Calu3 (cell line): ENCODE data around the gene PRRG3. TPM values are rescaled to one million over a fixed set of nuclear protein-coding genes. Genes with fewer than 3 reads are reported as not detected.

Experiments used
- BruUV-seq: library from RNA; stranded (reverse); fragments of 400-500 nt; replicated peaks from 2 replicates; lab custom pipeline; 2021; lab: Mats Ljungman, UMichigan
- CTCF ChIA-PET: fragments of 300-600 bp; sonication (Branson Sonifier 250); formaldehyde crosslinking; loops from one replicate; lab custom pipeline; 2022; ENCODE audit warnings: antibody characterized with exemption; lab: Charles Lee
- DNase-seq: peaks from one replicate; pipeline ENCODE4 v3.0.0; 2022
- H3K27ac Mint-ChIP-seq: one replicate; pipeline ENCODE4 v1.8.0; 2022; ENCODE audit warnings: mixed read lengths; ENCODE audit not compliant: unreplicated experiment
- H3K27me3 Mint-ChIP-seq: one replicate; pipeline ENCODE4 v1.8.0; 2022; ENCODE audit warnings: mixed read lengths; ENCODE audit not compliant: unreplicated experiment
- H3K36me3 Mint-ChIP-seq: one replicate; pipeline ENCODE4 v1.8.0; 2022; ENCODE audit warnings: mild to moderate bottlenecking, moderate library complexity, mixed read lengths; ENCODE audit not compliant: insufficient read depth, unreplicated experiment
- H3K4me1 Mint-ChIP-seq: one replicate; pipeline ENCODE4 v1.8.0; 2022; ENCODE audit warnings: mild to moderate bottlenecking, low read depth, mixed read lengths; ENCODE audit not compliant: unreplicated experiment
- H3K4me3 Mint-ChIP-seq: one replicate; pipeline ENCODE4 v1.8.0; 2022; ENCODE audit warnings: mild to moderate bottlenecking, low read depth, moderate library complexity, mixed read lengths; ENCODE audit not compliant: unreplicated experiment
- H3K9me3 Mint-ChIP-seq: one replicate; pipeline ENCODE4 v1.8.0; 2022; ENCODE audit warnings: low read depth, mixed read lengths; ENCODE audit not compliant: unreplicated experiment
- CTCF ChIP-seq: fragments of 200-600 bp; IDR thresholded peaks from one replicate; pipeline ENCODE4 v1.8.0; 2022; ENCODE audit warnings: antibody characterized with exemption; ENCODE audit not compliant: unreplicated experiment
- intact Hi-C: fragments of 100-400 bp; cut with micrococcal nuclease; formaldehyde crosslinking; loops from one replicate; pipeline ENCODE4 v1.10.0; 2022; ENCODE audit not compliant: unreplicated experiment
- total RNA-seq: library from RNA; stranded (reverse); gene quantifications from 2 replicates; pipeline ENCODE4 v1.2.3, GENCODE V29; 2022

Gene PRRG3
- total RNA-seq, 1 experiment from 2014 or later: not detected

- Mint-ChIP-seq H3K4me3 (no peak overlapping the region), H3K27me3 (peaks cover 69% of the 10 kb centered on the region), H3K36me3 (no peaks in the 10 kb centered on the region), H3K4me1 (no peaks in the 10 kb centered on the region), H3K9me3 (no peaks in the 10 kb centered on the region), H3K27ac (no peak overlapping the region)
- CTCF ChIA-PET: no interaction called here
- no TSS peak for BruUV-seq
- DNase-seq: no peak
- intact Hi-C loops: no loop called here
- TF ChIP-seq CTCF: no peak
Measured at GRCh38 chrX:151742311-151742710, 47.1 kb downstream of the PRRG3 start.

GRCh38 chrX:151743651-151744470, 48.6 kb downstream of the PRRG3 start:
- BruUV-seq: no TSS peak
- no peak for TF ChIP-seq CTCF
- Mint-ChIP-seq H3K4me1 (no peaks in the 10 kb centered on the region), H3K4me3 (no peak overlapping the region), H3K36me3 (no peaks in the 10 kb centered on the region), H3K9me3 (no peaks in the 10 kb centered on the region), H3K27ac (no peak overlapping the region), H3K27me3 (peaks cover 77% of the 10 kb centered on the region)
- DNase-seq: no peak
- CTCF ChIA-PET: no interaction called here
- intact Hi-C loops: no loop called here

- intact Hi-C loops: no loop called here
- Mint-ChIP-seq H3K27me3 (peaks cover 90% of the 10 kb centered on the region), H3K4me3 (no peak overlapping the region), H3K4me1 (no peaks in the 10 kb centered on the region), H3K27ac (no peak overlapping the region), H3K9me3 (no peaks in the 10 kb centered on the region), H3K36me3 (no peaks in the 10 kb centered on the region)
- no TSS peak for BruUV-seq
- TF ChIP-seq CTCF: no peak
- DNase-seq: no peak
- CTCF ChIA-PET: no interaction called here
Measured at GRCh38 chrX:151745651-151746050, 50.4 kb downstream of the PRRG3 start.

GRCh38 chrX:151746502-151746901, 51.2 kb downstream of the PRRG3 start:
- Mint-ChIP-seq H3K27me3 (peaks cover 90% of the 10 kb centered on the region), H3K9me3 (no peaks in the 10 kb centered on the region), H3K27ac (no peak overlapping the region), H3K4me3 (no peak overlapping the region), H3K4me1 (no peaks in the 10 kb centered on the region), H3K36me3 (no peaks in the 10 kb centered on the region)
- no TSS peak for BruUV-seq
- CTCF ChIA-PET: no interaction called here
- intact Hi-C loops: no loop called here
- no peak for TF ChIP-seq CTCF
- no peak for DNase-seq
